Gastroesophageal sphincter (tissue), 3 donors: ENCODE data around the gene CD40.

Source experiments
- CTCF ChIP-seq, 4 experiments: fragments of 200-600 bp in 2 of 4; fragments of 450-650 bp in 2 of 4; sonication (generic) in 1 of 4; IDR thresholded peaks; one replicate each; pipeline ENCODE4 v1.5.1; 2017 to 2019; ENCODE audit warnings: antibody characterized with exemption in 4 of 4, mild to moderate bottlenecking in 2 of 4, moderate library complexity in 2 of 4
- EP300 ChIP-seq: sonication (generic); formaldehyde crosslinking; IDR thresholded peaks from one replicate; pipeline ENCODE4 v1.6.1; 2017; ENCODE audit warnings: antibody characterized with exemption, mild to moderate bottlenecking
- POLR2A ChIP-seq, 2 donors: fragments of 450-650 bp; IDR thresholded peaks; one replicate each; pipeline ENCODE4 v1.6.1; 2017; ENCODE audit warnings: antibody characterized with exemption in 2 of 2, mild to moderate bottlenecking in 2 of 2, moderate library complexity in 1 of 2
- POLR2AphosphoS5 ChIP-seq: sonication (generic); formaldehyde crosslinking; IDR thresholded peaks from one replicate; pipeline ENCODE4 v1.6.1; 2017; ENCODE audit warnings: antibody characterized with exemption

- TF ChIP-seq POLR2A (IDR thresholded peaks at IDR 0.05) (no peak), CTCF (IDR thresholded peaks at IDR 0.05) (no peak), POLR2AphosphoS5 (no peak), EP300 (no peak)
Measured at GRCh38 chr20:46071573-46071972, 46.5 kb upstream of the CD40 start.
